Measurements from ENCODE around the gene LNP1. TPM values are rescaled to one million over a fixed set of nuclear protein-coding genes. Genes with fewer than 3 reads are reported as not detected.

LNP1 gene
- total and polyA plus RNA-seq, 9 donors = 5.5 to 8.2 (median 6.4) TPM

GRCh38 chr3:100411091-100411982, 10.0 kb downstream of the LNP1 start:
- WGBS (ENCODE audit: insufficient coverage) = no CpG with 5 or more reads among the region's 2 CpGs
- no peaks in the 10 kb centered on the region for H3K27me3 ChIP-seq (ENCODE audit: control insufficient read depth, insufficient read depth, low read length)

GRCh38 chr3:100412912-100413590, 11.7 kb downstream of the LNP1 start:
- H3K36me3 ChIP-seq (ENCODE audit: control insufficient read depth, insufficient read depth, low read length) = peaks cover 10% of the 10 kb centered on the region
- no peak overlapping the region for H3K4me3 ChIP-seq (ENCODE audit: low read length)
- H3K9me3 ChIP-seq (replicated peaks; ENCODE audit: control insufficient read depth, low read depth, low read length) = peaks cover 18% of the 10 kb centered on the region
- H3K27me3 ChIP-seq (ENCODE audit: control insufficient read depth, insufficient read depth, low read length) = no peaks in the 10 kb centered on the region
- peak; percentile 61 for DNase-seq
- no peak overlapping the region for H3K27ac ChIP-seq (ENCODE audit: low read length)
- WGBS (ENCODE audit: insufficient coverage) = 100% methylated on average over 2 of the region's 4 CpGs
- no peaks in the 10 kb centered on the region for H3K4me1 ChIP-seq (ENCODE audit: control insufficient read depth, insufficient read depth, low read length)

More at GRCh38 chr3:100411091-100411982, 10.0 kb downstream of the LNP1 start:
- Histone ChIP-seq H3K4me1 (ENCODE audit: control insufficient read depth, insufficient read depth, low read length) (no peaks in the 10 kb centered on the region), H3K36me3 (ENCODE audit: control insufficient read depth, insufficient read depth, low read length) (peaks cover 10% of the 10 kb centered on the region), H3K9me3 (replicated peaks; ENCODE audit: control insufficient read depth, low read depth, low read length) (peaks cover 28% of the 10 kb centered on the region), H3K27ac (ENCODE audit: low read length) (no peak overlapping the region), H3K4me3 (ENCODE audit: low read length) (no peak overlapping the region)
- no peak for DNase-seq

DNA sequence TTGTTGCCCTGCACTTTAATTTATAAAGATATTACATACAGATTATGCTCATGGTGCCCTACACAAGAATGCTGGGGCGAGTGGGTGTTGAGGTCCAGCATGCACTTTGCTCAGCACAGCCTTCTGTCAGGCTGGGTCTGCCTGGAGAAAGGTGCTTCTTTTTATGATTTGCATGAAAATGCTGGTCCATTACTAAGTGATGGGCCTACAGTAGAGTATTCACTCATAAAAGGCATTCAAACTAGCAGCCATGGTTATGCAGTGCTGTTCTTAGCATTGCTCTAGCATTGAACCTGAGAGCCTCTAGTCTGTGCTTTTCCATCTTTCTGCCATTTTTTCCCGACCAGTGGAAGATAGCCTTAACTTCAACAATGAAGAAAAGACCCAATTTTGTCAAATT, 12.3 kb downstream of the LNP1 start:
- Histone ChIP-seq H3K9me3 (replicated peaks; ENCODE audit: control insufficient read depth, low read depth, low read length) (peaks cover 13% of the 10 kb centered on the region), H3K27me3 (ENCODE audit: control insufficient read depth, insufficient read depth, low read length) (no peaks in the 10 kb centered on the region), H3K4me3 (ENCODE audit: low read length) (no peak overlapping the region), H3K27ac (ENCODE audit: low read length) (no peak overlapping the region), H3K4me1 (ENCODE audit: control insufficient read depth, insufficient read depth, low read length) (no peaks in the 10 kb centered on the region), H3K36me3 (ENCODE audit: control insufficient read depth, insufficient read depth, low read length) (peaks cover 10% of the 10 kb centered on the region)
- no CpG with 5 or more reads among the region's 2 CpGs for WGBS (ENCODE audit: insufficient coverage)
- DNase-seq = no peak

DNA sequence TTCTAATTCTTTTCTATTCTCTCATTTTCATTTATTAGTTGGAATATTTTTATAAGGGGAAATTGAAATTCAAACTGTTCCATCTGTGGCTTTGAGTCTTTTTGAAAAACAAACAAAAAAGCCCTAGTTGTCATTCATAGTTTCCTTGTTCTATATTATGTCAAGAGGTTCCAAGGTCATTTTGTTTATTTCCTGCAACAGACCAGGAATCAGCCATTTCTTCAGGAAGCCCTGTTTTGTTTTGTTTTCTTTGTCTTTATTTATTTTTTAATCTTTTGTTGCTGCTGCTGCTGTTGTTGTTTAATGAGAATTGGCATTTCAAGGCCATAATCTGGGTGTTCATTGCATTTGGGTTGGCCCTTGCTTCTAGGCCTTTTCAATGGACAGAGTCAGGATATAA, 14.8 kb downstream of the LNP1 start:
- Histone ChIP-seq H3K27me3 (ENCODE audit: control insufficient read depth, insufficient read depth, low read length) (no peaks in the 10 kb centered on the region), H3K36me3 (ENCODE audit: control insufficient read depth, insufficient read depth, low read length) (peaks cover 7% of the 10 kb centered on the region), H3K9me3 (replicated peaks; ENCODE audit: control insufficient read depth, low read depth, low read length) (peaks cover 9% of the 10 kb centered on the region), H3K4me3 (ENCODE audit: low read length) (no peak overlapping the region), H3K4me1 (ENCODE audit: control insufficient read depth, insufficient read depth, low read length) (no peaks in the 10 kb centered on the region), H3K27ac (ENCODE audit: low read length) (no peak overlapping the region)
- DNase-seq = no peak

DNA sequence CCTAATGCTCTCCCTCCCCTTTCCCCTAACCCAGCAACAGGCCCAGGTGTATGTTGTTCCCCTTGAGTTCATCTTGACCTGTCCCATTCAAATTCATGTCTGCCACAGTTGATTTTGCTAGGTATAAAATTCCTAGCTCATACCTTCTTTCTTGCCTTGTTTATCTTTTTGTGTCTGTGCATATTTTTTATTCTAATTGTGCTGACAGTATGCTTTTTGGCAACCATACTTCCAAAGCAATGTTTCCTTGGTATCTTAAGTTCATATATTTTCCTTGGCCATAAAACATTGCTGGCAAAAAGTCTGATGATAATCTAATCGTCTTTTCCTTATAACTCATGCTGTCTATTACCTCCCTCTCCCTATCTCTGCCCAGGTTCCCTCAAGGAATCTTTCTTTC, 15.5 kb downstream of the LNP1 start:
- no peak for DNase-seq
- H3K27me3 ChIP-seq (ENCODE audit: control insufficient read depth, insufficient read depth, low read length) = no peaks in the 10 kb centered on the region
- peaks cover 3% of the 10 kb centered on the region for H3K9me3 ChIP-seq (replicated peaks; ENCODE audit: control insufficient read depth, low read depth, low read length)
- no peak overlapping the region for H3K27ac ChIP-seq (ENCODE audit: low read length)
- H3K4me3 ChIP-seq (ENCODE audit: low read length) = no peak overlapping the region
- WGBS (ENCODE audit: insufficient coverage) = no CpG with 5 or more reads among the region's 1 CpG
- peaks cover 3% of the 10 kb centered on the region for H3K36me3 ChIP-seq (ENCODE audit: control insufficient read depth, insufficient read depth, low read length)
- no peaks in the 10 kb centered on the region for H3K4me1 ChIP-seq (ENCODE audit: control insufficient read depth, insufficient read depth, low read length)

GRCh38 chr3:100419406-100419805, 18.1 kb downstream of the LNP1 start:
- Histone ChIP-seq H3K27me3 (ENCODE audit: control insufficient read depth, insufficient read depth, low read length) (no peaks in the 10 kb centered on the region), H3K36me3 (ENCODE audit: control insufficient read depth, insufficient read depth, low read length) (no peaks in the 10 kb centered on the region), H3K27ac (ENCODE audit: low read length) (no peak overlapping the region), H3K4me1 (ENCODE audit: control insufficient read depth, insufficient read depth, low read length) (no peaks in the 10 kb centered on the region), H3K9me3 (replicated peaks; ENCODE audit: control insufficient read depth, low read depth, low read length) (no peaks in the 10 kb centered on the region), H3K4me3 (ENCODE audit: low read length) (no peak overlapping the region)
- DNase-seq = no peak
- 83% methylated on average over 1 of the region's 1 CpG for WGBS (ENCODE audit: insufficient coverage)

DNA sequence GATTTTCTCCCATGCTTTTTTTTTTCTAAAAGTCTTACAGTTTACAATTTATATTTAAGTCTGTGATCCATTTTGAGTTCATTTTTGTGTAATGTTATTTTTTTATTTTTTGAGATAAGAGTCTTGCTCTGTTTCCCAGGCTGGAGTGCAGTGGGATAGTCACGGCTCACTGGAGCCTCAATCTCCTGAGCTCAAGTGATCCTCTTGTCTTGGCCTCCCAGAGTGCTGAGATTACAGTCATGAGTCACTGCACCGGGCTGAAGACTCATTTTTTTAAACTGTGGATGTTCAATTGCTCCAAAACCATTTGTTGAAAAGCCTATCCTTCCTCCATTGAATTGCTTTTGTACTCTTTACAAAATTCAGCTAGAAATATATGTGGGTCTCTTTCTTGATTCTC, 19.5 kb downstream of the LNP1 start:
- WGBS (ENCODE audit: insufficient coverage) = 80% methylated on average over 1 of the region's 2 CpGs
- Histone ChIP-seq H3K36me3 (ENCODE audit: control insufficient read depth, insufficient read depth, low read length) (no peaks in the 10 kb centered on the region), H3K27ac (ENCODE audit: low read length) (no peak overlapping the region), H3K4me1 (ENCODE audit: control insufficient read depth, insufficient read depth, low read length) (no peaks in the 10 kb centered on the region), H3K4me3 (ENCODE audit: low read length) (no peak overlapping the region), H3K9me3 (replicated peaks; ENCODE audit: control insufficient read depth, low read depth, low read length) (no peaks in the 10 kb centered on the region), H3K27me3 (ENCODE audit: control insufficient read depth, insufficient read depth, low read length) (no peaks in the 10 kb centered on the region)
- no peak for DNase-seq

GRCh38 chr3:100423611-100424010, 22.3 kb downstream of the LNP1 start:
- no peaks in the 10 kb centered on the region for H3K4me1 ChIP-seq (ENCODE audit: control insufficient read depth, insufficient read depth, low read length)
- WGBS (ENCODE audit: insufficient coverage) = 80% methylated on average over 1 of the region's 5 CpGs

DNA sequence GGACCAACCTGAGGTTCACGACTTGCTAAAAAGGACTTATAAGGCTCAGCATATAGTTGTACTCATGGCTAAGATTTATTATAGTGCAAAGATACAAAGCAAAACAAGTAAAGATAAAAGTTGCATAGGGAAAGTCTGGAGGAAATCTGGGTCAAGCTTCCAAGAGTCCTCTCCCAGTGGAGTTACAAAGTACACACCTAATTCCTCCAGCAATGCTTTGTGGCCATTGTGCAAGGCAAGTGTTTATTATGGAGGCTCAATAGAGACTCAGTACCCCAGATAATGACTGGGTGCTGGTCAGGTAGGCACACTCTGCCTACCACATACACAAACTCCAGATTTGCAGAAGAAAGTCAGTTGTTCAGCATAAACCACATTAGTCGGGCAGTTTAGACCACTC, 22.9 kb downstream of the LNP1 start:
- Histone ChIP-seq H3K27me3 (ENCODE audit: control insufficient read depth, insufficient read depth, low read length) (no peaks in the 10 kb centered on the region), H3K4me1 (ENCODE audit: control insufficient read depth, insufficient read depth, low read length) (no peaks in the 10 kb centered on the region), H3K36me3 (ENCODE audit: control insufficient read depth, insufficient read depth, low read length) (no peaks in the 10 kb centered on the region), H3K9me3 (replicated peaks; ENCODE audit: control insufficient read depth, low read depth, low read length) (no peaks in the 10 kb centered on the region), H3K27ac (ENCODE audit: low read length) (no peak overlapping the region), H3K4me3 (ENCODE audit: low read length) (no peak overlapping the region)
- WGBS (ENCODE audit: insufficient coverage) = no CpG with 5 or more reads among the region's 2 CpGs
- DNase-seq = no peak

More at GRCh38 chr3:100423611-100424010, 22.3 kb downstream of the LNP1 start:
- H3K36me3 ChIP-seq (ENCODE audit: control insufficient read depth, insufficient read depth, low read length) = no peaks in the 10 kb centered on the region
- H3K4me3 ChIP-seq (ENCODE audit: low read length) = no peak overlapping the region
- no peaks in the 10 kb centered on the region for H3K9me3 ChIP-seq (replicated peaks; ENCODE audit: control insufficient read depth, low read depth, low read length)
- no peak for DNase-seq
- H3K27ac ChIP-seq (ENCODE audit: low read length) = no peak overlapping the region
- H3K27me3 ChIP-seq (ENCODE audit: control insufficient read depth, insufficient read depth, low read length) = no peaks in the 10 kb centered on the region

GRCh38 chr3:100425316-100425715, 24.0 kb downstream of the LNP1 start:
- no peak overlapping the region for H3K4me3 ChIP-seq (ENCODE audit: low read length)
- no peak for DNase-seq
- H3K27me3 ChIP-seq (ENCODE audit: control insufficient read depth, insufficient read depth, low read length) = no peaks in the 10 kb centered on the region
- H3K9me3 ChIP-seq (replicated peaks; ENCODE audit: control insufficient read depth, low read depth, low read length) = no peaks in the 10 kb centered on the region
- no CpG with 5 or more reads among the region's 1 CpG for WGBS (ENCODE audit: insufficient coverage)
- H3K4me1 ChIP-seq (ENCODE audit: control insufficient read depth, insufficient read depth, low read length) = no peaks in the 10 kb centered on the region
- no peak overlapping the region for H3K27ac ChIP-seq (ENCODE audit: low read length)
- no peaks in the 10 kb centered on the region for H3K36me3 ChIP-seq (ENCODE audit: control insufficient read depth, insufficient read depth, low read length)

All from muscle of leg (tissue), 11 donors.